ENCODE data around the gene RPL7L1.

Gene RPL7L1

GRCh38 chr6:42936398-42936797 lies 57.0 kb downstream of the RPL7L1 start:
- DNase-seq, result no peak

GRCh38 chr6:42937548-42938427 lies 58.4 kb downstream of the RPL7L1 start:
- DNase-seq, result no peak

GRCh38 chr6:42938428-42938796 lies 59.0 kb downstream of the RPL7L1 start:
- DNase-seq, result no peak

GRCh38 chr6:42938987-42939809 lies 59.8 kb downstream of the RPL7L1 start:
- no peak for DNase-seq

Measured in effector CD4-positive, alpha-beta T cell (primary cell).